ENCODE data around the gene PALMD. TPM values are rescaled to one million over a fixed set of nuclear protein-coding genes. Genes with fewer than 3 reads are reported as not detected.

The PALMD gene
- total RNA-seq, 2 donors from 2014 or later, result 22.6 to 31.0 TPM

DNA sequence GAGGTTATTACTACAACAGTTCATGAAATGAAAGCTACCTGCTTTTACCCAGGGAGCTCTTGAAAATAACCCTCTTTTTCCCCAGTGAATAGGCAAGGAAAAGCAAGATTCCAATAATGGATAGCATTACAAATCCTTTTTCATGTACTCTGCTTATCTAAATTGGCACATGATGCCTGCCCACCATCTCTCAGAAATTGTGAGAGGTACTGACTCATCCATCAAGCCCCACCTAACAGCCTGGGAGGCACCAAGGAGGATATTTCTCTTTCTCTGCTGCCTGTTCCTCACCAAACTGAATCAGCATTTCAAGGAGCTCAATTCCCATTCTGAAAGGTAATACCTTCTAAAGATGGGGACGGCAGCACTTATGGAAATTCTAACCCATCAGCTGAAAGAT lies 34.4 kb downstream of the PALMD start:
- intact Hi-C loops (cut with DNase I), result loop anchor here in 1 of 2 donors (10.0 kb wide), 1 partner anchor 505 kb away; no protein-coding TSS in a partner anchor
- no peak for DNase-seq (ENCODE audit: low spot score)

DNA sequence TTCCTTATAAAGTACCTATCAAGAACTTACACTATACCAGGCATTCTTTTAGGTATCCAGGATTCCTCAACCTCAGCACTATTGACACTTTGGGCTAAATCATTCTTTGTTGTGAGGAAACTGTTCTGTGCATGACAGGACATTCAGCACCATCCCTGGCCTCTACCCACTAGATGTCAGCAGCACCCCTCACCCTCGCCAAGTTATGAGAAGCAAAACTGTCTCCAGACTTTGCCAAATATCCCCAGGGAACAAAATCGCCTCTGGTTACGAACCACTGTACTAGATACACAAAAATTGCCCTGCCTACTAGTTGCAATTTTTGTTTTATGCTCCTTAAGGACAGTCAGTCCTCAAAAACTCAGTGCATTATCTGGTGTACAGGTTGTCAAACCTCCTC lies 35.7 kb downstream of the PALMD start:
- DNase-seq (ENCODE audit: low spot score), result no peak
- intact Hi-C loops (cut with DNase I), result loop anchor here in 1 of 2 donors (10.0 kb wide), 1 partner anchor 507 kb away; no protein-coding TSS in a partner anchor

DNA sequence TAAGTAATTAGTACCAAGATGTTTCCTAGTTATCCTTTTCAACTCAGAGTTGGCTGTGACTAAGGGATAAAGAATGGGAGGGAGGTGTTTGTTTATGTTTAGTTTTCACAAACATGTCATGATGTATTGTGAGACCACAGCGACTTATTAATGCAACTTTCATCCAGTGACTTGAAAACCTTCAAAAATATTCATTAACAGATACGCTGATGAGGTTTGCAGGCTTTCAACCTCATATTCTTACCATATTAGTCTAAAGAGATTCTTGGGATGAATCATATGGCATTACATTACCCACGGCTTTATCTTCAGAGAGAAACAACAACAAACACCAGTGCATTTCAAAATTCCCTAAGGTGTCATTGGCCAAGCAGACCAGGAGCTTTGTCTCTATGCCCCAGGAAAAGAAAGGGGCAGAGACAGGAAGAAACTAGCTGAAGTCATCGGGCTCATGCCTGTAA lies 36.4 kb downstream of the PALMD start:
- no peak for DNase-seq (ENCODE audit: low spot score)
- intact Hi-C loops (cut with DNase I), result loop anchor here in 1 of 2 donors (10.0 kb wide), 1 partner anchor 508 kb away; no protein-coding TSS in a partner anchor

DNA sequence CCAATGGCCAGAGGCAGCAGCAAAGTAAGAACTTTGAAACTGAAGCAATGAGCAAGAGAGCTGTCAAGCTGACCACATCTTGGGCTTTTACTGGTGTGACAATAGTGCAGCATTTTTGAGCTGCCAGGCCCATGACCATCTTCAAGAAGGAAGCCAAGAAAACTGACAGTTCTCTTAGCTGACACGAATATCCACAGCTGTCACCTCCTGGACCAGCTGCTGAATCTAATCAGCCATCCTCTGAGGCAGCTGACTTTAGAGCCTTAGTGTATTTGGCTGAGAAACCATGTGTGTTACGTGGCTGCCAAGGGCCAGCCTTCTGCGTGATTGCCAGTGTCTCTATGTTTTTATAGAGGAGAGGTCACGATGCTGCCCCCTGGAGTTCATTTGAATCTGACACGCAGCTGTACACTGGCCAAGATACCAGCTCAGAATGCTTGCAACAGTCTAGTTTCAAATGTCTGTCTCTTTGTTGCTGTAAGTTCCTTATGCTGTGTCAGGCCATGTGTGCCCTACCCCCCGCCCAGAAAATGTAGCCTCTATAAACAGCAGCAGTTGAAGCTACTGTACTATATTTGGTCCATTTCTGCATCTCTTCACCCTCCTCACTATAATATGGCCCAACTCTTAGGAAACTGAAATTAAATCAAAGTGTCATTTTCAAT lies 39.7 kb downstream of the PALMD start:
- DNase-seq (ENCODE audit: low spot score), result peak; percentile 86
- intact Hi-C loops (cut with DNase I), result loop anchor here in 1 of 2 donors (10.0 kb wide), 1 partner anchor 511 kb away; no protein-coding TSS in a partner anchor

DNA sequence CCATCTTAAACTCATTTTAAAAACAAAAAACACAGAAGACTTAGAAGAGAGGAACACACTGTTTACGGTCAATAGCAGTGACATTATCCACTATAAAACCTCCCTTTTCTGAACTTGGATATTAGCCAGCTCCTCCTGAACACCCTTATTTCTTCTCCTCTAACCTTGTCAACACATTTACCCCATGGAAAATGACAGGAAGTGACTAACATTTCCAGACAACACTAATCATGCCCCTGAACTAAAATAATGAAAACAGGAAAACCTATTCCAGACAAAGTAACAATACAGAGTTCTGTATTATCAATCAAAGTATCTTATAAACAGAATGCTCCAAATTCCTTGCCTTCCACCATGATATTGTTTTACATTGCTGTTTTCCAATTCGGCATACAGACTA lies 45.3 kb downstream of the PALMD start:
- no peak for DNase-seq (ENCODE audit: low spot score)
- intact Hi-C loops (cut with DNase I), result no loop called here

DNA sequence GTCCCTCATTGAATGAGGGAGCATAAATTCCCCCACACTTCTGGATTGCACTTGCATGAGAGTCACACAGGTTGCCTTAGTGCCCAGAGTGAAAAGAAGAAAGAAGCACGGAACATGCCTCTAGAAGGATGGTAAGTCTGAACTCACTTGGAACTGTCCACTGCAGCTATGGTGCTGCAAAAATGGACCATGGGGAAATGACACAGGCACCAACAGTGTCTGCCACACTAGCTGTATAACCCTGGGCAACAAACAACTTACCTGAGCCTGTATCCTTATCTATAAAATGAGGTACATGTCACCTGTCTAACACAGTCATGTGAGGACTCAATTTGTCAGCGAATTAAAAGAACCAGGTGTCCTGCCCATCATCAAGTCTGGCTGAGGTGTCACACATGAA lies 50.7 kb downstream of the PALMD start:
- DNase-seq (ENCODE audit: low spot score), result no peak
- intact Hi-C loops (cut with DNase I), result no loop called here

DNA sequence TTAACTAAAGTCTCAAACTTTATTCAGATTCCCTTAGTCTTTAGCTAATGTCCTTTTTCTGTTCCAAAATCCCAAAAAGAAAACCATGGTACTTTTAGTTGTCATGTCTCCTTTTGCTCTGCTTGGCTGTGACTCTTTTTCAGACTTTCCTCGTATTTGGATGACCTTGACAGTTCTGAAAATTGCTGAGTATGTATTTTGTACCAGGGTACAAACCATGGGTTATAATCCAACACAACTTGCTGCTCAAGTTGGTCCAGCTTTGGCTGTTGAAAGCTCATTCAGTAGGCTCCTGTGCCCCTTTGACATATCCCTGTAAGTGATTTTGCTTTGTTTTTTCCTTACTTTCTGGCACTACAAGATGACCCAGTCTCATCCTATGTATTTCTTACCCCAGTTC lies 51.7 kb downstream of the PALMD start:
- intact Hi-C loops (cut with DNase I), result no loop called here

DNA sequence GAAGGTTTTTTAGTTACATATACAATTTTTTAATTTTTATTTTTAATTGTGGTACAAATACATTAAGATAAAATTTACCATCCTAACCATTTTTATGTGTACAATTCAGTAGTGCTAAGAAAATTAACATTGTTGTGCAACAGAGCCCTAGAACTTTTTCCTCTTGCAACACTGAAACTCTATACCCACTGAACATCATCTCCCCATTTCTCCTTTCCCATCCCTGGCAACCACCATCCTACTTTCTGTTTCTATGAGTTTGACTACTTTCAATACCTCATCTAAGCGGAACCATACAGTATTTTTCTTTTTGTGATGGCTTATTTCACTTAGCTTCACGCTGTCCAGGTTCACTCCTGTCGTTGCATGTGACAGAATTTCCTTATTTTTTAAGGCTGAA lies 54.1 kb downstream of the PALMD start:
- no peak for DNase-seq (ENCODE audit: low spot score)
- intact Hi-C loops (cut with DNase I), result loop anchor here in 1 of 2 donors (10.0 kb wide), 1 partner anchor 515 kb away; no protein-coding TSS in a partner anchor

More for the DNA sequence above, 51.7 kb downstream of the PALMD start:
- DNase-seq (ENCODE audit: low spot score), result no peak

DNA sequence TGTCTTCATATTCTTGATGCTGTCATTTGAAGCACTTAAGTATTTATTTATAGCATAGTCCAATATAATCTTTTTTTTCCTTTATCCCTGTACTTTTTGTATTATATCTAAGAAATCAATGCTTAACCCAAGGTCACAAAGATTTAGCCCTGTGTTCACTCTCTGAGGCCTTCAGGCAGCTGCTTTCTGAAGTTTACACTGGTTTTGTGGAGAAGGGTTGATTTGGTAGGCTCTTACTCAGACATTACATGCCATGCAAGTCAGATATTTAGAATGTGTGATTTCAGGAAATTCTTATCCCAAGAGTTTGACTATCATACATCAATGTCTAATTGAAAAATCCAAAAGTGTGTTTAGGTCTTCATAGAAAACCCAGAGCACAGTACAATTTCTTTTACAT lies 56.3 kb downstream of the PALMD start:
- intact Hi-C loops (cut with DNase I), result loop anchor here in 1 of 2 donors (10.0 kb wide), 1 partner anchor 517 kb away; no protein-coding TSS in a partner anchor
- DNase-seq (ENCODE audit: low spot score), result no peak

DNA sequence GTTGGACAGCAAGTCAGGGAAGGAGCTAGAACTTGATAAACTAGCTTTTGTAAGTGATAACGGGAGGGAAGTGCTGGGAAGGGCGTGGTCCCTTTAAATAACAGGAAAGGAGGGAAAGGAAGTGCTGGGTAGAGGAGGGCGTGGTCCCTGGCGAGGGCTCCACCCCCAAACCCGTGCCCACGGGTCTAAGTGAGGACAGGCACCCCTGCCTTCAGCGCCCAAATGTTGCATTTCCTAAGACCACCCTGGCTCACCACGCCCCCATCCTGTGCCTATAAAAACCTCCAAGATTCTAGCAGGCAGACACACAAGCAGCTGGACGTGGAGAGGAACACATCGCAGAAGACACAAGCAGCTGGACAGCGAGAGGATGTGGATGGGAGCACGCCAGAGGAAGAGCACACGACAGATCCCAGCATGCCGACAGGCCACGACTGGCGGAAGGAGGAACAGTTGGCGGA lies 58.5 kb downstream of the PALMD start:
- DNase-seq (ENCODE audit: low spot score), result no peak
- intact Hi-C loops (cut with DNase I), result loop anchor here in 1 of 2 donors (10.0 kb wide), 1 partner anchor 520 kb away; no protein-coding TSS in a partner anchor

DNA sequence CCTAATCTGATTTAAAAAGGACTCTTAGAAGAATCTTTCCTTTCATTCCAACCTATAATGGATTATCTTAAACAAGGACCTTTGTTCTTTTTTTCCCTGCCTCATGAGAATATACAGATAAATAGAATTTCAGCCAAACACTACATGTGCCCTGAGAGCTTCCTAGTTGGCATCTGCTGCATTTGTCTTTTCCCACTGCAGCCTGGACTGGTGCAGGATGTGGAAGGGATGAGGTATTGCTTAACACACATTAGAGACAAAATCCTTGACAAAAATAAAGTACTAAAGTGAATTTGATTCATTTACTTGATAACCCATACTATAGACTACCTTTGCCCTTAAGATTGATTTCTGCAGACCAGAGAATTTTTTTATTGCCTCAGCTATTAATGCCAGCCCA lies 59.5 kb downstream of the PALMD start:
- intact Hi-C loops (cut with DNase I), result loop anchor here in 1 of 2 donors (10.0 kb wide), 1 partner anchor 521 kb away; no protein-coding TSS in a partner anchor
- DNase-seq (ENCODE audit: low spot score), result no peak

DNA sequence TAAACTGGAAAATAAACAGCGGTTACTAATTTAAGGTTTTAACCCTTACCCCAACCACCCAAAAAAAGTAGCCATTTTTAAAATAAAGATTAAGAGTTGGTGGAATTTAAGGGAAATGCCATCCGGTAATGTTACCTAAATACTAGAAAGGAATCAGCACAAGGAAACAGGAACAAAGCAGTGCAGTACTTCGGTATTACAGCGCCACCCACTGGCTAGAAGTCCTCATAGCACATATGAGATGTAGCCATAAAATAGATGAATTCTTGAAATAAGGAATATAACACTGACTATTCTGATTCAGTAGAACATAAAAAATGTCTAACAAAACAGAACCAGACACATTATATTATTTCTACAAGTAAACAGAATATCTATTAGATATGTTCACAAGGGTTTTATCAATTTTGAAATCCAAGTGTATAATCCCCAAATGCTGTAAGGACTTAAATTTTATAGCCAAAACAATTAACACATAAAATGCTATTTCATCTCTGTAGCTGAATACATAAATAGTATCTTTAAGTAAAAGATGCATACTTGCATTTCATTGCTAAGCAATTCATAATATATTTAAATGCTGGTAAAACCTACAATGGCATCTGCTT lies 61.7 kb downstream of the PALMD start:
- intact Hi-C loops (cut with DNase I), result loop anchor here in 1 of 2 donors (10.0 kb wide), 1 partner anchor 523 kb away; no protein-coding TSS in a partner anchor
- peak; percentile 84 for DNase-seq (ENCODE audit: low spot score)

DNA sequence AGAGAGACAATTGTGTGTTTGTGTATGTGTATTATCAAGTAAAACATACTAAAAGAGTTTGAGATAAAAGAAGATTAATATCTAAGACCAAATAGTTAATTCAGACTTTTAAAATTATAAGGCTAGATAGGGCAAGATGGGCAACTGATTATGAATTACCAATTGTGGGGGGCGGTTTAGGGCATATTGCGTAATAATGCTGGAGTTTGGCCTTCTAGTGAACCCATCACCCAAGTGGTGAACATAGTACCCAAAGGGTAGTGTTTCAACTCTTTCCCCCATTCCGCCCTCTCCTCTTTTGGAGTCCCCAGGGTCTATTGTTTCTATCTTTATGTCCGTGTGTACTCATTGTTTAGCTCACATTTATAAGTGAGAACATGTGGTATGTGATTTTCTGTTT lies 65.1 kb downstream of the PALMD start:
- intact Hi-C loops (cut with DNase I), result no loop called here
- no peak for DNase-seq (ENCODE audit: low spot score)

DNA sequence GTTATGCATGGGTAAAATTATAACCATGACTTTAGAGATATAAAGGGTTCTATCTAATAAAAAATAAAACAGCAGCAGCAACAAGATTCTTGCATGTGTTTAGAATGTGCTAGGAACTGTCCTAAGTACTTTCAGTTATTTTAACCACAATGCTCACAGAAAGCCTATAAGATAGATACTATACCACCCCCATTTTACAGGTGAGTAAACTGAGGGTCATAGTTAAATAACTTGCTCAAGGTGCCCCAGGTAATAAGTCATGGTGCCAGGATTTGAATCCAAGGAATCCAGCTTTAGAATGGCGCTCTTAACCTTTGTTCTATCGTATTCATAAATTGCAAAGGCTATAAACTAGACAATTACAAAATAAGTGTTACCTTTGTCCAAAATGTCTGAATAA lies 67.1 kb downstream of the PALMD start:
- DNase-seq (ENCODE audit: low spot score), result no peak
- intact Hi-C loops (cut with DNase I), result no loop called here

DNA sequence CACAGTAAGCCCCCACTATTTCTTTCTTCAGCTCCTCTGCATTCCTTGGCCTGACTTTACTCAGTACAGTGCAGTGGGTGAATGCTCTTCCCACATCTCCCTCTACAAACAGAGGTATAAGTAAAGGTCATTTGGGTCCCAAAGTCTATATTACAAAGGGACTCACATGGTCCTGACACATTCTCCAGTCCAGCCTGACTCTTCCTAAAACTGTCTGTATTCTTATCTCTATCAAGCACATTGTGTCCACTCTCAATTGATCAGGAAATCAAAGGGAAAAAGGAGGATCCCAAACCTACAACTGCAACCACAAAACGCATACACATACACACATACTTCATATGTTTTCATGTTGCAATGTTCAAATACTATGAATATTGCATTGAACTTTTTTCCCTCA lies 71.1 kb downstream of the PALMD start:
- DNase-seq (ENCODE audit: low spot score), result no peak
- intact Hi-C loops (cut with DNase I), result no loop called here

DNA sequence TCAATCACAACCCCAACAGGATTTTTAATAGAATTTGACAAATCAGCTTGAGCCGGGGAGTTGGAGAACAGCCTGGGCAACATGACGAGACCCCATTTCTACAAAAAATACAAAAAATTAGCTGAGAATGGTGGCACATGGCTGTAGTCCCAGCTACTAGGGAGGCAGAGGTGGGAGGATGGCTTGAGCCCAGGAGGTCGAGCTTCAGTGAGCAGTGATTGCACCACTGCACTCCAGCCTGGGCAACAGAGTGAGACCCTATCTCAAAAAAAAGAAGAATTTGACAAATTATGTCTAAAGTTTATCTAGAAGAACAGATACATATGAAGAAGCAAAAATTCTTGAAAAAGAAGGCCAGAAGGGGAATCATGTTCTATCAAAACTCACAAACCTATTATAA lies 77.3 kb downstream of the PALMD start:
- DNase-seq (ENCODE audit: low spot score), result no peak
- intact Hi-C loops (cut with DNase I), result no loop called here

DNA sequence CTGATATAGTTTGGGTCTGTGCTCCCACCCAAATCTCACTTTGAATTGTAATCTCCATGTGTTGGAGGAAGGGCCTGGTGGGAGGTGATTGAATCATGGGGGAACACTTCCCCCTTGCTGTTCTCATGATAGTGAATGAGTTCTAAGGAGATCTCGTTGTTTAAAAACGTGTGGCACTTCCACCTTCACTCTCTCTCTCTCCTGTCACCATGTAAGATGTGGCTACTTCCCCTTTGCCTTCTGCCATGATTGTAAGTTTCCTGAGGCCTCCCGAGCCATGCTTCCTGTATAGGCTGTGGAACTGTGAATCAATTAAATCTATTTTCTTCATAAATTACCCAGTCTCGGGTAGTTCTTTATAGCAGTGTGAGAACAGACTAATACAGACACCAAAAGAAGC lies 80.1 kb downstream of the PALMD start:
- intact Hi-C loops (cut with DNase I), result no loop called here
- DNase-seq (ENCODE audit: low spot score), result no peak

DNA sequence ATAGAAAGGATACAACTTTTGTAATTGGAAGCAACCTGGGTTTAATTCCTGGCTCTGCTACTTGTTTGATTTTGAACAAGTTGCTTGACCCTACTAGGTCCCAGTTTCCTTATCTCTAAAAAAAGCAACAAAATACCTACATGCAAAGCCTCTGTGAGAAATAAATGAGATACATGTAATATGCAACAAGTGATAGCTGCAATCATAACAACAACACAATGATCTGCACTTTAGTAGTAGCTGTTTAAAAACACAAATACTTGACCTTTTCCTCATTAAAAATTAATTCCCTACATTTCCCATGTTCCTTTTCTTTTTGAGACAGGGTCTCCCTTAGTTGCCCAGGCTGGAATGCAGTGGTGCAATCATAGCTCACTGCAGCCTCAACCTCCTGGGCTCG lies 80.5 kb downstream of the PALMD start:
- DNase-seq (ENCODE audit: low spot score), result no peak
- intact Hi-C loops (cut with DNase I), result no loop called here

DNA sequence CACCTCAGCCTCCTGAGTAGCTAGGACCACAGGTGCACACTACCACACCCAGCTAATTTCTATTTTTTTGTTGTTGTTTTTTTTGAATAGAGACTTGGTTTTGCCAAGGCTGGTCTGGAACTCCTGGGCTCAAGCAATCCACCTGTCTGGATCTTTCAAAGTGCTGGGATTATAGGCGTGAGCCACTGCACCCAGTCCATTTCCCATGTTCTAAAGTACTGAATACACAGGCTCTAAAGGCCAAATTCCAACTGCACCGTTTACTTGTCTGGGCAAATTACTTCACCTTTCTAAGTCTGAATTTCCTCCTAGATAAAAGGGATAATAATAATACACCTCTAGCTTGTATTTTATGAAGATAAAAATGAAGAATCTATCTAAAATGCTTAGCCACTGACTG lies 80.9 kb downstream of the PALMD start:
- no peak for DNase-seq (ENCODE audit: low spot score)
- intact Hi-C loops (cut with DNase I), result no loop called here

DNA sequence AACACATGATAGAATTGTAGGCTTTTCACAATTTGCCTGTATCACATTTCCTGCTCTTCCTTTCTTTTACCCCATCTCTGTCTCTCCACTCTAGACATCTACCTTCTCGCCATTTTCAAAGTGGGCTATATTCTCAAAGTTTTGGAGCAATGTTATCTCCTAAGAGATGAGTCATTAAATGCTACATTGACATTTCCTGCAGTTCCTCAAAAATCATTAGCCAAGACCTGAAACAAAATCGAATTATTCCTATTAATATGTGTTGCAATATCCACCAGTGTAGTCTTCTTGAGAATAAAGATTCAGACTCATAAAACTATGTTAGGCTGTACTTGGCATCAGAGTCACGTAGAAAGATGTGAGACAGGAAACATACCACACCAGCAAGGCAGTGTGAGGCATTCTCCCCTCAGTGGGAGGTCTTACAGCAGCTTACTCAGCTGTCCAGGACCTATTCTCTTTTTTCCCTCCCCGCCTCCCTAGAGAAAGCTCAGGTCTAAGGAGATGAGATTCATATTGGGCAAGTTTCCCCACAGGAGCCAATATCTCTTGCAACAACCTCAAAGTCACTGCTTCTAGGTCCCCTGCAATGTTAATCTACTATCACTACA lies 81.8 kb downstream of the PALMD start:
- intact Hi-C loops (cut with DNase I), result no loop called here
- DNase-seq (ENCODE audit: low spot score), result no peak
